ENCODE data around the gene FAM117B. TPM values are rescaled to one million over a fixed set of nuclear protein-coding genes. Genes with fewer than 3 reads are reported as not detected.

FAM117B gene
- total and polyA plus RNA-seq, 2 of the 8 experiments (the other 6 are each of a cell fraction or from before 2014, with no cell fraction given) = 3.9 to 22.6 TPM

DNA sequence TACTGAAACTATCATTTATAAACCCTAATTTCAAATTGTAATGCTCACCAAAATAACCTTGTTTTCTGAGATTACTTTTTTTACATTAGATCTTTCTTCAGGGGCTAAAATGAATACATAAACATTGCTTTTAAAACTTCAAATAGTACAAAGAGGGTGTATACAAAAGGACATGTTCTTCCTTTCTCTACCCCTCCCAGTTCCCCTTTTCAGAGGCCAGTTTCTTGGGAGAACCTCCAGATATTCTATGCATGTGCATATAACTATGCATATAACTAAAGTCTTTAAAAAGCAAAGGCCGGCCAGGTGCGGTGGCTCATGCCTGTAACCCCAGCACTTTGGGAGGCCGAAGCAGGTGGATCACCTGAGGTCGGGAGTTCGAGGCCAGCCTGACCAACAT lies 10.6 kb upstream of the FAM117B start (continued):
- TF ChIP-seq EZH2 (IDR thresholded peaks at IDR 0.05; ENCODE audit: low read depth, low read length, severe bottlenecking) (no peak), RNF2 (IDR thresholded peaks at IDR 0.05; ENCODE audit: borderline replicate concordance, low read depth, low read length, missing control alignments, poor library complexity, severe bottlenecking) (no peak), NRF1 (IDR thresholded peaks at IDR 0.05; ENCODE audit: low read depth, low read length) (no peak), CTBP2 (IDR thresholded peaks at IDR 0.05; ENCODE audit: borderline replicate concordance, insufficient read depth, insufficient read length, low read length) (no peak)

Data from H1 (cell line).